Activated CD4-positive, alpha-beta T cell treated with anti-CD3 and anti-CD28 coated beads for 36 hours (primary cell): ENCODE results near the gene MVD. TPM values are rescaled to one million over a fixed set of nuclear protein-coding genes. Genes with fewer than 3 reads are reported as not detected.

ENCODE experiments used
- ATAC-seq: fragments of 200-7000 bp; cut with Tn5 transposase; one replicate; pipeline ENCODE4 v1.10.0; 2021; ENCODE audit warnings: mild to moderate bottlenecking, moderate library complexity
- CTCF ChIA-PET: fragments of 350-600 bp; sonication (Branson Sonifier 250); formaldehyde crosslinking; loops from one replicate; lab custom pipeline; 2021; ENCODE audit warnings: antibody characterized with exemption; lab: Charles Lee
- POLR2A ChIA-PET: fragments of 350-600 bp; sonication (Branson Sonifier 250); formaldehyde crosslinking; loops from one replicate; lab custom pipeline; 2021; ENCODE audit warnings: antibody characterized with exemption, inconsistent platforms; lab: Charles Lee
- DNase-seq: peaks from one replicate; pipeline ENCODE4 v3.0.0-alpha.2; 2020
- H3K27ac Mint-ChIP-seq: one replicate; pipeline ENCODE4 v1.8.0; 2021; ENCODE audit warnings: mixed read lengths
- H3K27me3 Mint-ChIP-seq: one replicate; pipeline ENCODE4 v1.8.0; 2021; ENCODE audit warnings: mixed read lengths
- H3K36me3 Mint-ChIP-seq: one replicate; pipeline ENCODE4 v1.8.0; 2021; ENCODE audit warnings: low read depth, mixed read lengths
- H3K4me1 Mint-ChIP-seq: one replicate; pipeline ENCODE4 v1.8.0; 2021; ENCODE audit warnings: mixed read lengths
- H3K4me3 Mint-ChIP-seq: one replicate; pipeline ENCODE4 v1.8.0; 2021; ENCODE audit warnings: mild to moderate bottlenecking, moderate library complexity, mixed read lengths
- H3K9me3 Mint-ChIP-seq: one replicate; pipeline ENCODE4 v1.8.0; 2021; ENCODE audit warnings: low read depth, mixed read lengths
- intact Hi-C, 2 experiments: fragments of 100-400 bp; cut with DNase I in 1 of 2; cut with micrococcal nuclease in 1 of 2; formaldehyde crosslinking; loops; one replicate each; pipeline versions ENCODE4 v1.14.2 to v1.15.1; 2022 to 2024; cut with DNase I, micrococcal nuclease
- total RNA-seq, 2 experiments: library from RNA; stranded (reverse); gene quantifications; one replicate each; pipeline ENCODE4 v1.2.3, GENCODE V29; 2021

The MVD gene
- total RNA-seq: 10 to 100 TPM; 62.8 to 81.1 TPM

DNA sequence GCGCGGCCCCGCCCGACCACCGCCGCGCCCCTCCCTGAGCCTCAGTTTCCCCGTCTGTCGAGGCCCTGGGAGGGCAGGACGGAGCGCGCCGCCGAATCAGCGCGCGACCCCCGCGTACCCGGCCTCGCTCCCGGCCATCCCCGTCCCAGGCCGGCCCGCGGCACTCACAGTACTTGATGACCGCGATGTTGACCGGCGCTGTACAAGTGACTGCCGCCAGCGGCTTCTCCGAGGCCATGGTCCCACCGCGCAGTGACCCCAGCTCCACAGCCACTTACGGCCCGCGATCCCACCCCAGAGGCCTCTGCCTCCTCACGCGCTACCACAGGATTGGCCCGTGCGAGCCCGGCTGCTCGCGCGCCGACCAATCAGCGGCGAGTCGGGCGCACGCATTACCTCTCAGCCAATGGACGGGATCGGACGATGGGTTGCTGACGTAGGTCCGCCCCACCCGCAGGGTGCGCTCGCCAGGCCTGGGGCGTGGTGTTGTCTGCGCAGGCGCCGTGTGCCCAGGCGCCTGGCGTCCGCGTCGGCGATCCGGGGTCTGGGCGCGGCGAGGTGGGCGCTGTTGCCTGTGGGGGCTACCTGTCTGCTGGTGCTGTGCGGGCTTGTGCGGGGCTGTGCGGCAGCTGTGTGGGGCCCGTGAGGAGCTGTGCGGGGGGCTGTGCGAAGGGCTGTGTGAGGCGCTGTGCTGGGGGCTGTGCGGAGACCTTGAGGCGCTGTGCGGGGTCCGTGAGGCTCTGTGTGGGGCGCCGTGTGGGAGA, at the start of gene MVD:
MVD (minus strand) TSS at position 249 of the 764 bp plus-strand sequence; CDS start at position 238, 11 bp downstream.
- DNase-seq (peak; percentile 98), ATAC-seq (peak; percentile 99)
- H3K9me3 Mint-ChIP-seq: no peaks in the 10 kb centered on the region
- H3K4me1 Mint-ChIP-seq: peaks cover 14% of the 10 kb centered on the region
- no peaks in the 10 kb centered on the region for H3K27me3 Mint-ChIP-seq
- H3K27ac Mint-ChIP-seq: peak within 1 kb of the TSS; percentile 88
- H3K4me3 Mint-ChIP-seq: peak within 1 kb of the TSS; percentile 92
- POLR2A ChIA-PET: interaction anchor here (1.0 kb wide), 1 partner anchor 42 kb away, joined by 7 read pairs; no protein-coding TSS in a partner anchor
- CTCF ChIA-PET: interaction anchor here (0.8 to 2.1 kb wide), 2 partner anchors 18 to 22 kb away, joined by 3 to 7 read pairs; no protein-coding TSS in a partner anchor
- intact Hi-C loops: loop anchor here (1.0 to 2.0 kb wide), 14 partner anchors 12 to 712 kb away; partner anchors contain the start of genes CYBA (in 2 of the 2), APRT (in 1 of the 2), BANP (in 1 of the 2) and CDH15 (in 1 of the 2)
- peaks cover 6% of the 10 kb centered on the region for H3K36me3 Mint-ChIP-seq

DNA sequence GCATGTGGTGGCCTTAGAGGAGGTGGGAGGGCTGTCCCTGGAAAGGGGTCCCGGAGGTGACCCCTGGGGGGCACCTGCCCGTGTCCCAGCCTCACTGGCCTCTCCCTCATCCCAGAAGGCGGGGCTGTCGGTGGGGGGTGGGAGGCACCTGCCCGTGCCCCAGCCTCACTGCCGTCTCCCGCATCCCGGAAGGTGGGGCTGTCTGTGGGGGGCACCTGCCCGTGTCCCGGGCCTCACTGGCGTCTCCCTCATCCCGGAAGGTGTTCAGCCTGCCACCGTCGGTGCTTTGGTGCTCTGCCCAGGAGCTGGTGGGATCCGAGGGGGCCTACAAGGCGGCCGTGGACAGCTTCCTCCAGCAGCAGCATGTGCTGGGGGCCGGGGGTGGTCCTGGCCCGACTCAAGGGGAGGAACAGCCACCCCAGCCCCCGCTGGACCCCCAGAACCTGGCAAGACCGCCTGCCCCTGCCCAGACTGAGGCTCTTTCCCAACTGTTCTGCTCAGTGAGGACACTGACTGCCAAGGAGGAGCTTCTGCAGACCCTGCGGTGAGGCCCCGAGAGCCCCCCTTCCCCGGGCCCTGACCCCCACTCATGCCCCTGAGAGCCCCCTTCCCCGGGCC, 49.6 kb upstream of the MVD start:
- no peaks in the 10 kb centered on the region for H3K9me3 Mint-ChIP-seq
- POLR2A ChIA-PET: no interaction called here
- ATAC-seq: no peak
- no peaks in the 10 kb centered on the region for H3K27me3 Mint-ChIP-seq
- no peak for DNase-seq
- peaks cover 4% of the 10 kb centered on the region for H3K4me1 Mint-ChIP-seq
- intact Hi-C loops: no loop called here
- H3K4me3 Mint-ChIP-seq: no peak overlapping the region
- CTCF ChIA-PET: interaction anchor here (0.6 kb wide), 1 partner anchor 391 kb away, joined by 4 read pairs; no protein-coding TSS in a partner anchor
- H3K36me3 Mint-ChIP-seq: peaks cover 3% of the 10 kb centered on the region
- no peak overlapping the region for H3K27ac Mint-ChIP-seq

- no peak overlapping the region for H3K27ac Mint-ChIP-seq
- ChIA-PET POLR2A (no interaction called here), CTCF (no interaction called here)
- DNase-seq (no peak), ATAC-seq (no peak)
- H3K27me3 Mint-ChIP-seq: no peaks in the 10 kb centered on the region
- peaks cover 1% of the 10 kb centered on the region for H3K36me3 Mint-ChIP-seq
- intact Hi-C loops: no loop called here
- H3K9me3 Mint-ChIP-seq: no peaks in the 10 kb centered on the region
- H3K4me3 Mint-ChIP-seq: no peak overlapping the region
- H3K4me1 Mint-ChIP-seq: peaks cover 10% of the 10 kb centered on the region
Observed at GRCh38 chr16:88711750-88712340, 49.0 kb upstream of the MVD start.

- DNase-seq: no peak
- ChIA-PET CTCF (interaction anchor here (1.0 kb wide), 1 partner anchor 27 kb away, joined by 5 read pairs; no protein-coding TSS in a partner anchor), POLR2A (no interaction called here)
- ATAC-seq: no peak
- Mint-ChIP-seq H3K4me3 (no peak overlapping the region), H3K36me3 (peaks cover 1% of the 10 kb centered on the region), H3K9me3 (no peaks in the 10 kb centered on the region), H3K4me1 (peaks cover 11% of the 10 kb centered on the region), H3K27me3 (no peaks in the 10 kb centered on the region), H3K27ac (no peak overlapping the region)
- intact Hi-C loops: no loop called here
Observed at GRCh38 chr16:88710556-88710955, 47.7 kb upstream of the MVD start.

DNA sequence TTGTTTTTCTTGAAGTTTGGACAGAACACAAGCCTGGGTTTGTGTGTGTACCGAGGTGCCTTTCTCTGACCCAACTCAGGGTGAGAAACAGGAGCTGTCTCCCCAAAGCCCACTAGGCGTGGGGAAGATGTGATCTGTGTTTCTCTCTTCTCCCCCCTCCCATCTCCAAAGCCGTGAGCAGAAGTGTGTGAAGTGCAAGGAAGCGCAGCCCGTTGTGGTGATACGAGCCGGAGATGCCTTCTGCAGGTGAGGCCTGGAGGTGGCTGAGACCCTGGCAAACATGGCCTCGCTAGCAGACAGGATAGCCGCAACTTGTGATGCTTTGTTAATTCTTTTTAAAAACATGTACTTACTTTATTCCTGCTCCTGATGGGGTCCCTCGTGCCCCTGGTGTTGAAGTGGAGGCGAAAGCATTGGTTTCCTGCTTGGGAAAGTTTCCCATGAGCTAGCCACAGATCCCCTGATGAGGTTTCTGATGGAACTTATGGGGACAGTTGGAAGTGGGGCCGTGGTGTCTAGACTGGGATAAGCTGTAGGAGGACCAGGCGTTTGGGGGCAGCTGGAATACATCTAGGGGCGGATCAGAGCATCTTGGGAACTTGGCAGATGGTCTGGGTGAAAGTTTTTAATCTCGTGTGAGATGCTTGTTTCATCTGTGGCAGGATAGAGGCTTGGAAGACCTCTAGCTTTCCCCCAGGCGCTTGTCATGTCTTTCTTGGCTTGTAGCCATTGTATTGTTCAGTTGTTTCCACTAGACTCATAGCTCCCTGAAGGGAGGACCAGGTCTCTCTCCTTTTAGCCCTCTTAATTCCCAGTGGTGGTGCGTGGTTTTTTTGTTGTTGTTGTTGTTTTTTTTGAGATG, 44.3 kb upstream of the MVD start:
- intact Hi-C loops: loop anchor here (1.0 kb wide), 9 partner anchors 21 to 510 kb away; partner anchors contain the start of genes SNAI3 (in 2 of the 2), ZC3H18 (in 2 of the 2), CYBA (in 1 of the 2) and MVD (in 1 of the 2)
- H3K4me3 Mint-ChIP-seq: peak overlapping the region; percentile 86
- H3K27ac Mint-ChIP-seq: peak overlapping the region; percentile 77
- POLR2A ChIA-PET: no interaction called here
- CTCF ChIA-PET: interaction anchor here (0.6 to 1.5 kb wide), 3 partner anchors 10 to 804 kb away, joined by 3 to 4 read pairs (median 3); no protein-coding TSS in a partner anchor
- ATAC-seq (no peak), DNase-seq (no peak)
- H3K4me1 Mint-ChIP-seq: peaks cover 36% of the 10 kb centered on the region
- no peaks in the 10 kb centered on the region for H3K27me3 Mint-ChIP-seq
- H3K9me3 Mint-ChIP-seq: no peaks in the 10 kb centered on the region
- H3K36me3 Mint-ChIP-seq: peaks cover 11% of the 10 kb centered on the region

DNA sequence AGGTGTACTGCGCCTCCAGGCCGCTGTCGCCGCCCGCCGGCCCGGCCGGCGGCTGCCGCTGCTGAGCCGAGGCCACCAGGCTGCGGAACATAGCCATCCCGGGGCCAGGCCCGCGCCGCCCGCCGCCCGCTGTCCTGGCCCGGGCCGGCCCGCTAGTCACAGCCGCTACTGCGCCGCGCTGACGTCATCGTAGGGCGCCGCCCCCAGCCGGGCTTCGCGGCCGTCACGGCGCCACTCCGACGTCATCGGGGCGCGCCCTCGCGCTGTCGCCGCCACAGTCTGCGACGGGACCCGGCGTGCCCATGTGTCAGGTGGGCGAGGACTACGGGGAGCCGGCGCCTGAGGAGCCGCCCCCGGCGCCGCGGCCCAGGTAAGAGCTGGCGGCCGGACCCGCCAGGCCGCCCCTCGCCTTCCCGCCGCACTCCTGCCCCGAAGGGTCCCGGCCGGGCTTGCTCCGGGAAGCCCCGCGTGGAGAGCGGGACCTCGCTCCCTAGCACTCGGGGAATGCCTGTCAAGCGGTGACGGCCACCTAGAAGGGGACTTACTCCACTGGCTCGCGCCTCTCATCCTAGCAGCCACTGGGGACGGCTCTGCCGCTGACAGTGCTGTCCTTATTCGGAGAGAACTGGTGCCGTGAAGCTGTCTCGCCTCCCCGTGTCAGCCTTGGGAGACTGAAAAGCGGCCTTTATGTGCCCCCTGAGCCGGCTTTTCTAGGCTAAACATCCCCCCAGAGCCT, 43.5 kb upstream of the MVD start, which contains the start of the genes CTU2 and RNF166:
CTU2 (plus strand) TSS at position 275 of the 736 bp plus-strand sequence; CDS start at position 303, 28 bp downstream.
RNF166 (minus strand) TSS at position 180 of the 736 bp plus-strand sequence; CDS start at position 97, 83 bp downstream.
- peak; percentile 59 for ATAC-seq
- ChIA-PET POLR2A (interaction anchor here (1.6 kb wide), 1 partner anchor 22 kb away, joined by 3 read pairs; no protein-coding TSS in a partner anchor), CTCF (interaction anchor here (0.6 to 1.4 kb wide), 2 partner anchors 22 to 805 kb away, joined by 3 read pairs; no protein-coding TSS in a partner anchor)
- peak; percentile 96 for DNase-seq
- Mint-ChIP-seq H3K27me3 (no peaks in the 10 kb centered on the region), H3K4me3 (peak within 1 kb of the TSS; percentile 92), H3K27ac (peak within 1 kb of the TSS; percentile 92), H3K9me3 (no peaks in the 10 kb centered on the region), H3K4me1 (peaks cover 43% of the 10 kb centered on the region), H3K36me3 (peaks cover 11% of the 10 kb centered on the region)
- intact Hi-C loops: loop anchor here (1.0 kb wide), 9 partner anchors 20 to 511 kb away; partner anchors contain the start of genes SNAI3 (in 2 of the 2), ZC3H18 (in 2 of the 2), CYBA (in 1 of the 2) and MVD (in 1 of the 2)

GRCh38 chr16:88705801-88706228, 42.9 kb upstream of the MVD start:
- CTCF ChIA-PET: interaction anchor here (1.1 kb wide), 1 partner anchor 95 kb away, joined by 3 read pairs; no protein-coding TSS in a partner anchor
- no peak for ATAC-seq
- Mint-ChIP-seq H3K27me3 (no peaks in the 10 kb centered on the region), H3K36me3 (peaks cover 11% of the 10 kb centered on the region), H3K4me1 (peaks cover 45% of the 10 kb centered on the region), H3K27ac (peak overlapping the region; percentile 92), H3K9me3 (no peaks in the 10 kb centered on the region), H3K4me3 (peak overlapping the region; percentile 92)
- DNase-seq: peak; percentile 54
- POLR2A ChIA-PET: interaction anchor here (0.6 to 1.6 kb wide), 2 partner anchors 18 to 21 kb away, joined by 3 to 4 read pairs; no protein-coding TSS in a partner anchor
- intact Hi-C loops: loop anchor here (1.0 to 2.0 kb wide), 10 partner anchors 20 to 511 kb away; partner anchors contain the start of genes SNAI3 (in 2 of the 2), ZC3H18 (in 2 of the 2), CYBA (in 1 of the 2) and MVD (in 1 of the 2)

- ATAC-seq: no peak
- H3K36me3 Mint-ChIP-seq: peaks cover 15% of the 10 kb centered on the region
- ChIA-PET CTCF (interaction anchor here (0.6 to 2.1 kb wide), 3 partner anchors 22 to 813 kb away, joined by 3 to 6 read pairs (median 3); no protein-coding TSS in a partner anchor), POLR2A (interaction anchor here (0.6 to 1.6 kb wide), 7 partner anchors 18 to 135 kb away, joined by 3 to 9 read pairs (median 4); partner anchors contain the start of genes MVD and ZC3H18)
- peak overlapping the region; percentile 92 for H3K4me3 Mint-ChIP-seq
- H3K4me1 Mint-ChIP-seq: peaks cover 50% of the 10 kb centered on the region
- H3K27ac Mint-ChIP-seq: peak overlapping the region; percentile 92
- no peaks in the 10 kb centered on the region for H3K27me3 Mint-ChIP-seq
- intact Hi-C loops: loop anchor here in 1 of 2 experiments (2.0 kb wide), 1 partner anchor 80 kb away; the partner anchor contains the start of gene PIEZO1
- no peaks in the 10 kb centered on the region for H3K9me3 Mint-ChIP-seq
- peak; percentile 61 for DNase-seq
Observed at GRCh38 chr16:88705076-88705684, 42.3 kb upstream of the MVD start.
